Breast epithelium (tissue), 4 donors: Measurements from ENCODE around the gene TC2N. TPM values are rescaled to one million over a fixed set of nuclear protein-coding genes. Genes with fewer than 3 reads are reported as not detected.
A peak's percentile ranks its signal among the peaks of the same experiment; 100 is the strongest.

Experiments
- DNase-seq, 2 donors: peaks; one replicate each; pipeline ENCODE4 v3.0.0-alpha.2; 2019; ENCODE audit warnings: low spot score in 2 of 2
- H3K27ac ChIP-seq, 2 donors: fragments of 200-600 bp; sonication (generic) in 1 of 2; one replicate each; pipeline ENCODE4 v1.5.1; 2016 to 2019; ENCODE audit warnings: mild to moderate bottlenecking in 1 of 2
- H3K27me3 ChIP-seq, 2 donors: fragments of 200-600 bp; sonication (generic) in 1 of 2; one replicate each; pipeline versions ENCODE4 v1.5.1 to v1.6.0; 2017 to 2019; ENCODE audit warnings: control low read depth in 1 of 2, mild to moderate bottlenecking in 1 of 2
- H3K36me3 ChIP-seq: fragments of 200-600 bp; one replicate; pipeline ENCODE4 v1.5.1; 2019
- H3K4me1 ChIP-seq, 2 donors: fragments of 200-600 bp; sonication (generic); one replicate each; pipeline ENCODE4 v1.5.1; 2016 to 2019; ENCODE audit warnings: control low read depth in 1 of 2
- H3K4me3 ChIP-seq, 3 donors: fragments of 200-600 bp; sonication (generic); 1 replicate in 2 of 3; 2 replicates in 1 of 3; pipeline ENCODE4 v1.5.1; 2016 to 2019; ENCODE audit warnings: mild to moderate bottlenecking in 3 of 3, moderate library complexity in 2 of 3
- H3K9me3 ChIP-seq, 2 donors: fragments of 200-600 bp; sonication (generic) in 1 of 2; one replicate each; pipeline ENCODE4 v1.5.1; 2016 to 2019; ENCODE audit warnings: control low read depth in 1 of 2
- POLR2A ChIP-seq: fragments of 450-650 bp; IDR thresholded peaks from one replicate; pipeline ENCODE4 v1.6.1; 2016; ENCODE audit warnings: antibody characterized with exemption, mild to moderate bottlenecking, moderate library complexity
- POLR2AphosphoS5 ChIP-seq, 3 donors: sonication (generic); formaldehyde crosslinking; IDR thresholded peaks; one replicate each; pipeline ENCODE4 v1.6.1; 2017; ENCODE audit warnings: antibody characterized with exemption in 3 of 3
- intact Hi-C: fragments of 100-400 bp; cut with DNase I; formaldehyde crosslinking; loops from one replicate; pipeline ENCODE4 v1.15.1; 2023; ENCODE audit warnings: low total_unique reads
- total RNA-seq, 3 donors: library from RNA; depleted of rRNA; stranded (reverse); fragments of >200 nt; gene quantifications; one replicate each; pipeline ENCODE4 v1.1.0, GENCODE V29; 2016
- TF ChIP-seq, protein P1 (sequence below), 3 donors: fragments of 450-650 bp; IDR thresholded peaks; one replicate each; pipeline ENCODE4 v1.5.1; 2016 to 2017; ENCODE audit warnings: antibody characterized with exemption in 3 of 3, mild to moderate bottlenecking in 3 of 3, moderate library complexity in 3 of 3

TC2N gene
- total RNA-seq, 3 donors from 2014 or later: 36.6 to 169 (median 166) TPM

GRCh38 chr14:91893669-91894068 is 26.3 kb upstream of the TC2N start:
- Histone ChIP-seq H3K36me3 (no peaks in the 10 kb centered on the region), H3K9me3 (no peaks in the 10 kb centered on the region), H3K27ac (peak overlapping the region; percentile 89 to 92), H3K27me3 (no peaks in the 10 kb centered on the region), H3K4me1 (peaks cover 6 to 36% of the 10 kb centered on the region in 2 donors), H3K4me3 (no peak overlapping the region)
- intact Hi-C loops: no loop called here
- TF ChIP-seq POLR2A (no peak), POLR2AphosphoS5 (IDR thresholded peaks at IDR 0.05) (no peak)
- TF ChIP-seq, protein P1, sequence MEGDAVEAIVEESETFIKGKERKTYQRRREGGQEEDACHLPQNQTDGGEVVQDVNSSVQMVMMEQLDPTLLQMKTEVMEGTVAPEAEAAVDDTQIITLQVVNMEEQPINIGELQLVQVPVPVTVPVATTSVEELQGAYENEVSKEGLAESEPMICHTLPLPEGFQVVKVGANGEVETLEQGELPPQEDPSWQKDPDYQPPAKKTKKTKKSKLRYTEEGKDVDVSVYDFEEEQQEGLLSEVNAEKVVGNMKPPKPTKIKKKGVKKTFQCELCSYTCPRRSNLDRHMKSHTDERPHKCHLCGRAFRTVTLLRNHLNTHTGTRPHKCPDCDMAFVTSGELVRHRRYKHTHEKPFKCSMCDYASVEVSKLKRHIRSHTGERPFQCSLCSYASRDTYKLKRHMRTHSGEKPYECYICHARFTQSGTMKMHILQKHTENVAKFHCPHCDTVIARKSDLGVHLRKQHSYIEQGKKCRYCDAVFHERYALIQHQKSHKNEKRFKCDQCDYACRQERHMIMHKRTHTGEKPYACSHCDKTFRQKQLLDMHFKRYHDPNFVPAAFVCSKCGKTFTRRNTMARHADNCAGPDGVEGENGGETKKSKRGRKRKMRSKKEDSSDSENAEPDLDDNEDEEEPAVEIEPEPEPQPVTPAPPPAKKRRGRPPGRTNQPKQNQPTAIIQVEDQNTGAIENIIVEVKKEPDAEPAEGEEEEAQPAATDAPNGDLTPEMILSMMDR (IDR thresholded peaks at IDR 0.05): no peak
- DNase-seq: no peak

DNA sequence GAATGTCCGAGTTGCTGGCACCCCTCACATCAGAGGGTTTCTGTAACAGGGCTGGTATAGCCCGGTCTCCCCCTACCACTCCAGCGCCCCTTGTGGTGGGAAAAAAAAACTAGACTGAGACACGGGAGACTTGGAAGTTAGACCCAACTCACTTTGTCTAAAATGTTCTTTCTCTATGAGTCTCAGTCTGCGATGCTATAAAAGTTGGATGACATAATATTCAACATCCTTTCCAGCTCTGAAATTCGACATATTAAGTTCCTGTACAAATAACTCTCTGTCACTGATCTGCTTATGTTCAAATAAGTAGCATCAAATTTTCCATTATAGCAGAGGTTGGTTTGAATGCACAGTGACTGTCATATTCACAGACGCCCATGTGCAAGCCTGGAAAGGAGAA is 25.7 kb upstream of the TC2N start:
- TF ChIP-seq POLR2A (no peak), POLR2AphosphoS5 (IDR thresholded peaks at IDR 0.05) (no peak)
- TF ChIP-seq, protein P1 (IDR thresholded peaks at IDR 0.05): no peak
- H3K27ac ChIP-seq: peak overlapping the region; percentile 89 to 92
- H3K9me3 ChIP-seq: no peaks in the 10 kb centered on the region
- H3K36me3 ChIP-seq: no peaks in the 10 kb centered on the region
- intact Hi-C loops: no loop called here
- H3K4me3 ChIP-seq: no peak overlapping the region
- H3K4me1 ChIP-seq: peaks cover 6 to 37% of the 10 kb centered on the region in 2 donors
- no peak for DNase-seq
- H3K27me3 ChIP-seq: no peaks in the 10 kb centered on the region

GRCh38 chr14:91891721-91892220 is 24.4 kb upstream of the TC2N start:
- Histone ChIP-seq H3K27me3 (no peaks in the 10 kb centered on the region), H3K4me3 (no peak overlapping the region), H3K27ac (peak overlapping the region; percentile 89 to 92), H3K4me1 (peaks cover 6 to 37% of the 10 kb centered on the region in 2 donors), H3K36me3 (no peaks in the 10 kb centered on the region), H3K9me3 (no peaks in the 10 kb centered on the region)
- peak in 1 of 2 donors; percentile 90 for DNase-seq
- TF ChIP-seq, protein P1 (IDR thresholded peaks at IDR 0.05): no peak
- TF ChIP-seq POLR2AphosphoS5 (IDR thresholded peaks at IDR 0.05): peak in 1 of 3 donors; percentile 30
- intact Hi-C loops: no loop called here

DNA sequence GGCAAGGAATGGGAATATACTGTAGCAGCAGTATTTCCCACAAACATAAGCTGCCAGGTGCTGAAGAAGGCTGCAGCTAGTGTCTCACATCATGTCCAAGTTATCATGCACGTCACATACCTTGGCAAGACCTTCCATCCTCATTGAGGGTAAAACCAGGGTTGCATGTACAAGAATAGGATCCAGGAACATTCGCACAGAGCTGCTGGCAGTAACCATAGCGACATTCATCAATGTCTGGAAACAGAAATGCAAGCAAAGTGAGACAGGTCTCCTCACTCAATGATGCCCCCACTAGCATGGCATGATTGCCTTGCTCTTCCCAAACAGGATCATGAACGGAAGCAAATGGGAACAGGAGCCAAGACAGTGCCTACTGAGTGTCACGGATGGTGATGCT is 23.8 kb upstream of the TC2N start:
- TF ChIP-seq, protein P1 (IDR thresholded peaks at IDR 0.05): no peak
- TF ChIP-seq POLR2AphosphoS5 (IDR thresholded peaks at IDR 0.05): no peak
- no peak for TF ChIP-seq POLR2A
- no peaks in the 10 kb centered on the region for H3K36me3 ChIP-seq
- no peaks in the 10 kb centered on the region for H3K27me3 ChIP-seq
- intact Hi-C loops: no loop called here
- H3K4me1 ChIP-seq: peaks cover 6 to 37% of the 10 kb centered on the region in 2 donors
- peak overlapping the region; percentile 89 to 92 for H3K27ac ChIP-seq
- H3K4me3 ChIP-seq: no peak overlapping the region
- DNase-seq: no peak
- H3K9me3 ChIP-seq: no peaks in the 10 kb centered on the region

DNA sequence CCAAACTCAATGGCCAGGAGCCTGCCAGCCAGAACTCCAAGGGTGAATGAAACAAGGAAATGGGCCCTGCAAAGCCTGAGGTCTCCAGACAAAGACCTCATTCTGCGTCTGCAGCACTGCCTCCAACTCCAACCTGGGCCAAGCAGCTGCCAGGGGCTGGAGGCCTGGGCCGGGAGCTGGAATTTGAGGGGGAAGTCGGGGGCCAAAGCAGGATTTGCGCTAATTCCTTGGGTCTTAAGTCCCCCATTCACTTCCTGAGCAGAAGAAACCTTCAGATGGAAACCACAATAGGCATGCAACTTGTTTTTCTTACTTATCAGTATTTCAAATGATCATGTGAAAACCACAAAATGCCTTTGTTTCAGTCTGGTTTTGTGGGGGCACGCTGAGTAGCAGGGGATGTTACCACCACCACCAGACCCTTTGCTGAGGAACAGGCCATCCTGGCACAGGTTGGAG is 23.0 kb upstream of the TC2N start:
- TF ChIP-seq POLR2AphosphoS5 (IDR thresholded peaks at IDR 0.05) (no peak), POLR2A (no peak)
- TF ChIP-seq, protein P1 (IDR thresholded peaks at IDR 0.05): no peak
- H3K9me3 ChIP-seq: no peaks in the 10 kb centered on the region
- peaks cover 6 to 37% of the 10 kb centered on the region in 2 donors for H3K4me1 ChIP-seq
- no peaks in the 10 kb centered on the region for H3K36me3 ChIP-seq
- intact Hi-C loops: no loop called here
- peak in 1 of 2 donors; percentile 69 for DNase-seq
- peak overlapping the region; percentile 89 to 92 for H3K27ac ChIP-seq
- no peaks in the 10 kb centered on the region for H3K27me3 ChIP-seq
- H3K4me3 ChIP-seq: no peak overlapping the region
